ENCODE measurements around the gene RHD.
"Not testable (repeated sequence)": the region's sequence is repeated elsewhere in the genome, so short reads cannot be mapped to it uniquely, and the experiment has no call there.

- TF ChIP-seq, protein P1, sequence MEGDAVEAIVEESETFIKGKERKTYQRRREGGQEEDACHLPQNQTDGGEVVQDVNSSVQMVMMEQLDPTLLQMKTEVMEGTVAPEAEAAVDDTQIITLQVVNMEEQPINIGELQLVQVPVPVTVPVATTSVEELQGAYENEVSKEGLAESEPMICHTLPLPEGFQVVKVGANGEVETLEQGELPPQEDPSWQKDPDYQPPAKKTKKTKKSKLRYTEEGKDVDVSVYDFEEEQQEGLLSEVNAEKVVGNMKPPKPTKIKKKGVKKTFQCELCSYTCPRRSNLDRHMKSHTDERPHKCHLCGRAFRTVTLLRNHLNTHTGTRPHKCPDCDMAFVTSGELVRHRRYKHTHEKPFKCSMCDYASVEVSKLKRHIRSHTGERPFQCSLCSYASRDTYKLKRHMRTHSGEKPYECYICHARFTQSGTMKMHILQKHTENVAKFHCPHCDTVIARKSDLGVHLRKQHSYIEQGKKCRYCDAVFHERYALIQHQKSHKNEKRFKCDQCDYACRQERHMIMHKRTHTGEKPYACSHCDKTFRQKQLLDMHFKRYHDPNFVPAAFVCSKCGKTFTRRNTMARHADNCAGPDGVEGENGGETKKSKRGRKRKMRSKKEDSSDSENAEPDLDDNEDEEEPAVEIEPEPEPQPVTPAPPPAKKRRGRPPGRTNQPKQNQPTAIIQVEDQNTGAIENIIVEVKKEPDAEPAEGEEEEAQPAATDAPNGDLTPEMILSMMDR (IDR thresholded peaks at IDR 0.05): not testable (repeated sequence)
- TF ChIP-seq POLR2AphosphoS5 (IDR thresholded peaks at IDR 0.05): not testable (repeated sequence)
Observed at GRCh38 chr1:25327864-25328790, 55.8 kb downstream of the RHD start.
